Memory B cell (primary cell): ENCODE measurements around the gene ZNF316.
"Not testable (repeated sequence)": the region's sequence is repeated elsewhere in the genome, so short reads cannot be mapped to it uniquely, and the experiment has no call there.

ENCODE experiments used
- ATAC-seq: fragments of 150-1000 bp; cut with Tn5 transposase; 2 replicates; pipeline ENCODE4 v1.10.0; 2021; ENCODE audit warnings: low read depth, mild to moderate bottlenecking, moderate library complexity
- DNase-seq, 2 donors: peaks; one replicate each; pipeline ENCODE4 v3.0.0; 2022; ENCODE audit warnings: low spot score in 2 of 2
- H3K27ac Mint-ChIP-seq: one replicate; pipeline ENCODE4 v1.8.0; 2022; ENCODE audit warnings: mild to moderate bottlenecking, moderate library complexity, mixed read lengths
- H3K27me3 Mint-ChIP-seq: one replicate; pipeline ENCODE4 v1.8.0; 2022; ENCODE audit warnings: mixed read lengths
- H3K36me3 Mint-ChIP-seq: one replicate; pipeline ENCODE4 v1.8.0; 2022; ENCODE audit warnings: mild to moderate bottlenecking, mixed read lengths
- H3K4me1 Mint-ChIP-seq: one replicate; pipeline ENCODE4 v1.8.0; 2022; ENCODE audit warnings: mixed read lengths
- H3K4me3 Mint-ChIP-seq: one replicate; pipeline ENCODE4 v1.8.0; 2022; ENCODE audit warnings: mild to moderate bottlenecking, moderate library complexity, mixed read lengths
- H3K9me3 Mint-ChIP-seq: one replicate; pipeline ENCODE4 v1.8.0; 2022; ENCODE audit warnings: mixed read lengths

The ZNF316 gene

DNA sequence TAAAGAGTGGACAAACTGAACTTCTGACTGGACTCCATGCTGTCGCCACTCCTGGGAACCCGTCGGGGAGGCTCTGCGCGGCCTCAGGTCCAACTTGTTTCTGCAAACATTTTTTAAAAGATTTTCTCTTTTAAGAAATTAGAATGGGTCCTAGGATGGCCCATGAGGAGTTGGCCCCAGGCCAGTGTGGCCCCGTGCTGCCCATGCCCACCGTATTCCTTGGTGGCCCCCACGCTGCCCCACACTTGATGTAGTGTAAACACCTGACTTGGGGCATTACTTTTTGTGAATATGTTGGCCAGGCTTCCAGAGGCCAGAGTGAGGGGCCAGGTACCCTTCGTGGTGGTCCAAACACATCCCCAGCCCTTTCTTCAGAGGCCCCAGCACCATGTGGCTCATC, 19.3 kb downstream of the ZNF316 start:
- Mint-ChIP-seq H3K27ac (no peak overlapping the region), H3K9me3 (no peaks in the 10 kb centered on the region), H3K27me3 (no peaks in the 10 kb centered on the region), H3K4me3 (no peak overlapping the region), H3K4me1 (peaks cover 7% of the 10 kb centered on the region), H3K36me3 (peaks cover 10% of the 10 kb centered on the region)
- no peak for DNase-seq
- no peak for ATAC-seq

DNA sequence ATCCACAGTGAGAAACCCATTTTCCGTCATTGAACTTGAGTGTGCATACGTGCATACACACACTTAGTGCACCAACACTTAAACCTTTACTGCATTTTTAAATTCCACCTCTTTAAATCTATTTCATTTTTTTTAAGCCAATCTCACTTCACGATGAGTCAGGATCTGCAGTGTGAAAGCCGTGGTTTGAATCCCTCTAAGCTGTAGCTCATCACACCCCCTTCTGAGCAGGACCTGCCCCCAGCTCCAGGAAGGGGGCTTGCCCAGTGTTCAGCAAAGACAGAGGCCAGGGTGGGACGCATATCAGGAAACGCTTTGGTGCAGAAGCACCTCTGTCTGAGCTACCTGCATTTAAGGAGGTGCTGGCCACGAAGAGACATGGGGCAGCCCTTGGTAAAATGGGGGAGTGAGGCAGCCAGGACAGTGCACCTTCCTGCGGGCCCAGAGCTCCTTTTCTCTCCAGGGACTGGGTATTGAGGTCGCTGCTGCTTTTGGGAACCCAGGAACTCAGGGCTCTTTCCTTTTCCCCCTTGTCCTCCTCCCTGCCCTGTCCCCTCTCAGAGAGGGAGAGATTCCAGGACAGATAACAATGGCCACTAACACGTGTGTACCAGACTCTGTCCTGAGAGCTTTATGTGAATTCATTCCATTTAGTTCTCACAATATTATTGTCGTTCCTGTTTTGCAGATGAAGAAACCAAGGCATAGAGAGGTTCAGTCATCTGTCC, 21.7 kb downstream of the ZNF316 start:
- H3K27ac Mint-ChIP-seq = no peak overlapping the region
- ATAC-seq (no peak), DNase-seq (no peak)
- H3K9me3 Mint-ChIP-seq = no peaks in the 10 kb centered on the region
- H3K27me3 Mint-ChIP-seq = no peaks in the 10 kb centered on the region
- H3K4me3 Mint-ChIP-seq = no peak overlapping the region
- peaks cover 7% of the 10 kb centered on the region for H3K36me3 Mint-ChIP-seq
- H3K4me1 Mint-ChIP-seq = peaks cover 7% of the 10 kb centered on the region

DNA sequence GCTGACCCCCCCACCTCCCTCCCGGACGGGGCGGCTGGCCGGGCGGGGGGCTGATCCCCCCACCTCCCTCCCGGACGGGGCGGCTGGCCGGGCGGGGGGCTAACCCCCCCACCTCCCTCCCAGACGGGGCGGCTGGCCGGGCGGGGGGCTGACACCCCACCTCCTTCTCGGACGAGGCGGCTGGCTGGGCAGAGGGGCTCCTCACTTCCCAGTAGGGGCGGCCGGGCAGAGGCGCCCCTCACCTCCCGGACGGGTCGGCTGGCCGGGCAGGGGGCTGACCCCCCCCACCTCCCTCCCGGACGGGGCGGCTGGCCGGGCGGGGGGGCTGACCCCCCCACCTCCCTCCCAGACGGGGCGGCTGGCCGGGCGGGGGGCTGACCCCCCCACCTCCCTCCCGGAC, 33.7 kb downstream of the ZNF316 start:
- not testable (repeated sequence) for H3K4me3 Mint-ChIP-seq, ATAC-seq, DNase-seq, H3K27ac Mint-ChIP-seq, H3K4me1 Mint-ChIP-seq, H3K27me3 Mint-ChIP-seq
- Mint-ChIP-seq H3K9me3 (peaks cover 19% of the 10 kb centered on the region), H3K36me3 (peaks cover 14% of the 10 kb centered on the region)

DNA sequence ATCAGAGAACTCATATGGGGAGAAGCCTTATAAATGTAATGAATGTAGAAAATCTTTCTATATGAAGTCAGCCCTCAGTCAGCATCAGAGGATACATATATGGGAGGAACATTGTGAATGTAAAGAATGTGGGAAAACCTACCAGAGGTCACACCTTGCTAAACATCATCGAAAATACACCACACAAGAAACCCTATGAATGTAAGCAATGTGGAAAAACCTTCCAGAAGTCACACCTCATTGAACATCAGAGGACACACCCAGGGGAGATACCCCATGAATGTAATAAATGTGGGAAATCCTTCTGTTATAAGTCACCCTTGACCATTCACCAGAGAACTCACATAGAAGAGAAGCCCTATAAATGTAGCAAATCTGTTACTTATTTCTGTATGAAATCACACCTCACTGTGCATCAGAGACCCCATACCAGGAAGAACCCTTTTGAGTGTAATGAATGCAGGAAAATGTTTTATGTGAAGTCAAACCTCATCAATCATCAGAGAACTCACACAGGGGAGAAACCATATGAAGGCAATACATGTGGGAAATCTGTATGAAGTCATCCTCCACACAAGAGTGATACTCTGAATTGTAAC, 38.8 kb downstream of the ZNF316 start:
- Mint-ChIP-seq H3K4me1 (no peaks in the 10 kb centered on the region), H3K9me3 (peaks cover 24% of the 10 kb centered on the region), H3K27me3 (no peaks in the 10 kb centered on the region), H3K36me3 (peaks cover 11% of the 10 kb centered on the region), H3K27ac (no peak overlapping the region), H3K4me3 (no peak overlapping the region)
- DNase-seq (no peak), ATAC-seq (no peak)

DNA sequence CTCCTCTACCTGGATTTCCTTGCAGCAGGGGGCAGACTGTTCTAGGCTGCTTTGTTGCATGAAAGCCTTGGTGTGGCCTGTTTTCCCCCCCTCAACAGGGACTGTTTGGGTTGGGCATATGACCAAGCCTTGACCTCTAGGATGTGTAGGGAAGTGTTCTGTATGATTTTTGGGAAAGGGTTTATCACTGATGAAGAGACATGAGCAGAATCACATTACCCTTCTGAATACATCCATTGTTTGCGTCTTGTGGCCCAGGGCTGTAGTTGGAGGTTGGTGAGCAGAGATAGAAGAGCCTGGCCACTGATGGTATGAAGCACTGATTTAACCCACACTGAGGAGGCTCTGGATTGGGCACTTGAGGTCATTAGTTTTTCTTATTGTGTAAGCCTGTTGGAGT, 43.0 kb downstream of the ZNF316 start:
- no peak overlapping the region for H3K4me3 Mint-ChIP-seq
- H3K4me1 Mint-ChIP-seq = no peaks in the 10 kb centered on the region
- H3K27me3 Mint-ChIP-seq = no peaks in the 10 kb centered on the region
- no peak overlapping the region for H3K27ac Mint-ChIP-seq
- no peak for DNase-seq
- ATAC-seq = no peak
- peaks cover 21% of the 10 kb centered on the region for H3K9me3 Mint-ChIP-seq
- peaks cover 12% of the 10 kb centered on the region for H3K36me3 Mint-ChIP-seq

DNA sequence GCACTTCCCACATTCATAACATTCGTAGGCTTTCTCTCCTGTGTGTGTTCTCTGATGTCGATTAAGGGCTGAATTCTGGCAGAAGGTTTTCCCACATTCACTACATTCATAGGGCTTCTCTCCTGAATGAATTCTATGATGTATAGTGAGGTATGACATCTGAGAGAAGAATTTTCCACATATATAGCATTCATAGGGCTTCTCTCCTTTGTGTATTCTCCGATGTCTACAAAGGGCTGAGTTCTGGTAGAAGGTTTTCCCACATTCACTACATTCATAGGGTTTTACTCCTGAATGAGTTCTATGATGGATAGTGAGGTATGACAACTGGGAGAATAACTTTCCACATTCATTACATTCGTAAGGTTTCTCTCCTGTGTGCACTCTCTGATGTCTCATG, 54.0 kb downstream of the ZNF316 start:
- Mint-ChIP-seq H3K27me3 (no peaks in the 10 kb centered on the region), H3K4me3 (no peak overlapping the region), H3K27ac (no peak overlapping the region), H3K9me3 (peaks cover 13% of the 10 kb centered on the region), H3K36me3 (peaks cover 55% of the 10 kb centered on the region), H3K4me1 (no peaks in the 10 kb centered on the region)
- ATAC-seq = no peak
- DNase-seq = no peak

DNA sequence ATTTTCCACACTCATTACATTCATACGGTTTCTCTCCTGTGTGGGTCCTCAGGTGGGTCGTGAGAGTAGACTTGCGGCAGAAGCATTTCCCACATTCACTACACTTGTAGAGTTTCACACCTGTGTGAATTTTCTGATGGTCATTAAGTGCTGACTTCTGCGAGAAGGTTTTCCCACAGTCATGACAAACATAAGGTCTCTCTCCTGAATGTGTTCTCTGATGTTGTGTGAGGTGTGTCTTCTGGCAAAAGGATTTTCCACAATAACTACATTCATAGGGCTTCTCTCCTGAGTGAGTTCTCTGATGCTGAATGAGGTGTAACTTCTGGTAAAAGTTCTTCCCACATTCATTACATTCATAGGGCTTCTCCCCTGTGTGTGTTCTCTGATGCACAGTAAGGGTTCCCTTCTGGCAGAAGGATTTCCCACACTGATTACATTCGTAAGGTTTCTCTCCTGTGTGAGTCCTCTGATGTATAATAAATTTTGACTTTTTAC, 54.5 kb downstream of the ZNF316 start:
- Mint-ChIP-seq H3K9me3 (peaks cover 9% of the 10 kb centered on the region), H3K36me3 (peaks cover 50% of the 10 kb centered on the region), H3K4me3 (no peak overlapping the region), H3K27me3 (no peaks in the 10 kb centered on the region), H3K4me1 (no peaks in the 10 kb centered on the region), H3K27ac (no peak overlapping the region)
- DNase-seq = no peak
- no peak for ATAC-seq

DNA sequence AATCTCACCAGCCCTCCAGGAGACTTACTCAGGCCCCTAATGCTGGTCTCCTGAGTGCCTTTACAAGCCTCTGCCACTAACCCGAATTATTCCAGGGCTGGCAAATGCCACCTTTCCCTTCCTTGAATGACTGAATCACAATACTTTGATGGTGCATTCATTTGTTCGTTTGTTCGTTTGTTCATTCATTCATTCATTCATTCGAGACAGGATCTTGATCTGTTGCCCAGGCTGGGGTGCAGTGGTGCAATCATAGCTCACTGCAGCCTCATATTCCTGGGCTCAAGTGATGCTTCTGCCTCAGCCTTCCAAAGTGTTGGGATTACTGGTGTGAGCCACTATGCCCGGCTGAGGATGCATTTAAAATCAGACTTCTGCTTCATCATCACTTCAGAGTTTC, 63.7 kb downstream of the ZNF316 start:
- Mint-ChIP-seq H3K27ac (no peak overlapping the region), H3K4me1 (peaks cover 30% of the 10 kb centered on the region), H3K9me3 (peaks cover 8% of the 10 kb centered on the region), H3K4me3 (no peak overlapping the region), H3K27me3 (no peaks in the 10 kb centered on the region), H3K36me3 (peaks cover 47% of the 10 kb centered on the region)
- ATAC-seq (no peak), DNase-seq (no peak)

DNA sequence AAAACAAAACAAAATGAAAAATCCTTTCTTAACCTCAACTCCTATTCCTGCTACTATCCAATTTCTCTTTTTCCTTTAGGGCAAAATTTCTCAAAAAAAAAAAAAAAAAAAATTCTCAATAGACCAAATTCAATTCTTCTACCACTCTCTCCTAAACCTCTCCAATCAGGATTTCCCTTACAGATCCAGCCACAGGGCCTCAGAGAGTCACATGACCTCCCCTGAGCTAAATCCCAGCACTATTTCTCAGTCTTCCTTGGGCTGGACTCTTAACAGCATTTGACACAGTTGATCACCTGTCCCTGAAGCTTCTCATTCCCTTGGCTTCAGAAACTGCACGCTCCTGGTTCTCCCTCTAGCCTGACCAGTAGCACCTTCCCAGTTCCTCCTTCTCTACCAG, 64.7 kb downstream of the ZNF316 start:
- no peak for DNase-seq
- H3K9me3 Mint-ChIP-seq = peaks cover 8% of the 10 kb centered on the region
- no peak for ATAC-seq
- H3K4me1 Mint-ChIP-seq = peaks cover 33% of the 10 kb centered on the region
- no peaks in the 10 kb centered on the region for H3K27me3 Mint-ChIP-seq
- H3K27ac Mint-ChIP-seq = peak overlapping the region; percentile 49
- no peak overlapping the region for H3K4me3 Mint-ChIP-seq
- H3K36me3 Mint-ChIP-seq = peaks cover 47% of the 10 kb centered on the region
